ENCODE data around the gene PRSS23.
"Not testable (repeated sequence)": the region's sequence is repeated elsewhere in the genome, so short reads cannot be mapped to it uniquely, and the experiment has no call there.

Gene PRSS23

DNA sequence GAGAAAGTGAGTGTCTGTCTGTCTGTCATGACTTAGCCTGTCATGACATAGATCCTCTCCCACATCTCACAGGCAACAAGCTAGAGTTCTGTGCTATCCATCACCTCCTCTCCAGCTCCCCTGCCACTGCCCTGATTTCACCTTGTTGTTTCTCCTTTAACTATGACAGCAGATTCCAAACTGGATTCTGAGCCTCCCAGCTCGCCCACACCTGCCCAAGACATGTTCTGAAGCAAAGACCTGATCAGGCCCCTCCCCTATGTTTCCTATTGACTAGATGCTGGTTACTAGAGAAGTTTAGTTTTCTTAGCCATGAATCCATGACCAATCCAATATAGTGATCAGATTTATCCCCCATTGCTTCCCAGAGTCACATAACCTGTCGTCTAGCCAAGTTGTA lies 15.4 kb downstream of the PRSS23 start:
- DNase-seq, result no peak

DNA sequence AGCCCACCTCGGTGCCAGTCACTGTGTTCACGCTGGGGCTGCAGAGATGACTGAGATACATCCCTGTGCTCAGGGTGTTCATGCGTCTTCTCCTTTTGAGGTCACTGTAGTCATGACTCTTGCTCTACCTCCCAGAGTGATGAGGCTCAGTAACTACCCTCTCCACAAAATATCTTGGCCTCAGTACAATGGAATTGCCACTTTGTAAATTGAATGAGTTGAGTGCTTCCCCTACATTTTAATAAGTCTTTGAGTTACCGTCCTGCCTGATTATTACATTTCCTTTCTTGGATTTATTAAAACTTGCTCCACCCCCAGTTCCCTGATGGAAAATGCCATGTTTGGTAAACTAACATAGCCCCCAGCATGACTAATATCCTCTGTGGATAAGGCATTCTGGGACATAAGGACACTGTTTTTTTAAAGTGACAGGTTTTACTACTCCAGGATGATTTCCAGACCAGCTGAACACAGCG lies 15.9 kb downstream of the PRSS23 start:
- DNase-seq, result no peak

DNA sequence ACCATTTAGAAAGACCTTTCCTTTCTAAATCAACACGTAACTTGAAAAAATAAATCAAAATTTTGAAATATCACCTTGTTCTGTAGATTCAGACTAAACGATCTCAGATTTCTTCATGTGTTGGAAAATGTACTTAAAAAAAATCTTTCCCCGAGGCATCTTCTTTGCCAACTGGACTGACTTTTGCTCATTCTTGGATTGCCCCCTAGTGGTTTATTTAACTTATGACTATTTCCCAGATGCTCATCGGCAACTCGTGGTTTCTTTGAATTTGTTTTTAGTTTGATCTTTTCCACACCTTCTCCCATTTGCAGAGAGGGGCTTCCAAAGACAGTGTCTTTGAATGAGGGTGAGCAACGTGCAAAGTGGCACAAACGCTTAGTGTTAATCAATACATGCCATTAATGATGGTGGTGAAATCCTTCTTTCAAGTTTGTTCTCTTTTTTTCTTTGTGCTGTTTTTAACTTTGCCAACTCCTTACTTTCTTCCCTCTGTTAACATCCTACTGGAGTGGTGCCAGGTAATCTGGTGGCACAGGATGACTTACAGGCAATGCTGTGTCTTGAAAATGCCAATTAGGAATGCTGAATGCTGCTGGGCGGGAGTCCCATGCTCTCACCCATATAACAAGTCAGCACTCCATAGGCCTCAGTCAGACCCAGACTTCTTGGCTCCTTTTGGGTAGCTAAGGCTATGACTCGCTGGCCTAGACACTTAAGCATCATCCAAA lies 18.3 kb downstream of the PRSS23 start:
- DNase-seq, result no peak

DNA sequence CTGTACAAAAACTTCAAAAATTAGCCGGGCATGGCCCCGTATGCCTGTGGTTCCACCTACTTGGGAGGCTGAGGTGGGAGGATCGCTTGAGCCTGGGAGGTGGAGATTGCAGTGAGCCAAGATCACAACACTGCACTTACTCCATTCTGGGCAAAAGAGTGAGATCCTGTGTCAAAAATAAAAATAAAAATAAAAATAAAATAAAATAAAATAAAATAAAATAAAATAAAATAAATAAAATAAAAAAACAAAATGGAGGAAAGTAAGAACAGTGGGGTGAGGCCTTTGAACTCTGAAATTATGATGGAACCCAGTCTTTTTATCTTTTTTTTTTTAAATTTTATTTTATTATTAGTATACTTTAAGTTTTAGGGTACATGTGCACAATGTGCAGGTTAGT lies 23.8 kb downstream of the PRSS23 start:
- DNase-seq, result not testable (repeated sequence)

- DNase-seq, result not testable (repeated sequence)
These were observed 34.0 kb downstream of the PRSS23 start for GRCh38 chr11:86834376-86834775.

DNA sequence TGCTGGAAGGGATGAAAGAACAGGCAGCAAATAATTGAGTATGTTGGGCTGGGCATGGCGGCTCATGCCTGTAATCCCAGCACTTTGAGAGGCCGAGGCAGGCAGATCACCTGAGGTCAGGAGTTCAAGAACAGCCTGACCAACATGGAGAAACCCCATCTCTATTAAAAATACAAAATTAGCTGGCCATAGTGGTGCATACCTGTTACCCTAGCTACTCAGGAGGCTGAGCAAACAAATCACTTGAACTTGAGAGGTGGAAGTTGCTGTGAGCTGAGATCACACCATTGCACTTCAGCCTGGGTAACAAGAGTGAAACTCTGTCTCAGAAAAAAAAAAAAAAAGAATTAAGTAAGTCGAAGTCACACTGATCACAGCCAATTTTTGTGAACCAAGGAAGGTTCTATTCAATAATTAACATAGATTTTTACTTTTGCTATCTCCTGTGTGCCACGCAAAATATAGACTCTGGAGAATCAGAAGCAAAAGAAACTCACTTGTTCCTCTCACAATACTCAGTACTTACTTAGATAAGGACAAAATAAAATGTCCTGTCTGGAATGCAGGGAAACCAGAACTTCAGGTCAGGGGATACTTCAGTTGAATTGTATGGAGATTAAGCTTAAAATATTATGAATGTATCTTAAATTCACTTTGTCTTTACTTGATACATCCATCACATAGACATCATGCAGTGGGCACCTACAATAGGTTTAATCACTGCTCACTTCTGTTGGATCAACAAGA lies 44.6 kb downstream of the PRSS23 start:
- DNase-seq, result not testable (repeated sequence)

GRCh38 chr11:86848132-86848531 lies 47.8 kb downstream of the PRSS23 start:
- DNase-seq, result no peak

DNA sequence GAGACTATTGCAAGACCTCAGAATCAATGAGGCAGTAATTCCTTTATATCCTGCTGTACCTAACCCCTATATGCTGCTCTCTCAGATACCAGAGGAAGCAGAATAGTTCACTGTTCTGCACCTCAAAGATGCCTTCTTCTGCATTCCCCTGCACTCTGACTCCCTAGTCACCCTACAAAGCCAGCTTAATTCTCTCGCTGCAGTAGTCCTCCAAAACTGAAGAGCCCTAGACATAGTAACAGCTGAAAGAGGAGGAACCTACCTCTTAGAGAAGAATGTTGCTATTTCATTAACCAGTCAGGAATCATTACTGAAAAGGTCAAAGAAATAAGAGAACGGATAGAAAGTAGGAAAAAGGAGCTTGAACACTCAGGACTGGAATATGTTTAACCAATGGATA lies 49.3 kb downstream of the PRSS23 start:
- no peak for DNase-seq

All from GDM1 (cell line).